Gastrocnemius medialis (tissue), 4 donors: ENCODE data around the gene COL4A5.

Experiments
- POLR2A ChIP-seq, 2 donors: fragments of 450-650 bp; IDR thresholded peaks; one replicate each; pipeline ENCODE4 v1.6.1; 2017; ENCODE audit warnings: antibody characterized with exemption in 2 of 2, mild to moderate bottlenecking in 2 of 2, moderate library complexity in 2 of 2
- TF ChIP-seq, protein P1 (sequence below), 5 experiments: fragments of 450-650 bp in 3 of 5; fragments of 200-600 bp in 2 of 5; sonication (generic) in 2 of 5; IDR thresholded peaks in 4 of 5; conservative IDR thresholded peaks in 1 of 5; 1 replicate in 4 of 5; 2 replicates in 1 of 5; pipeline ENCODE4 v1.5.1; 2016 to 2019; ENCODE audit warnings: antibody characterized with exemption in 5 of 5, mild to moderate bottlenecking in 3 of 5, moderate library complexity in 3 of 5

DNA sequence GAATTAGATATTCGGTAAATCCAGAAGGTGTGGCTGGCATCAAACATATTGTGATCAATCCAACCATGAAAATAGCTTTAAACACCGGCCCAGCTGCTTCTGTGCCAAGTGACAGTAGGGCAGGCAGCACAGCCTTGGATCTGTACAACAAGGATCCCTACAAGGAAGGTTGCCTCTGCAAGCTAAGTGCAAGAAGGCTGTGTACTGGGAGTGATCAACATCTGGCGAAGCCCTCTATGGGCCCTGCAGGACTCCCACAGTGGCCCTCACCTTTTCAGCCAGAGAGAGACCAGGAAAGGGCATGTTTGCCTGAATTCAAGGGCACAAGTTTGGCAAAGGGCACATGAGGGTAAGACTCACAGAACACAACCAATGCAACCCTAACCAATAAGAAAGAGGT, 287.1 kb downstream of the COL4A5 start:
- TF ChIP-seq, protein P1, sequence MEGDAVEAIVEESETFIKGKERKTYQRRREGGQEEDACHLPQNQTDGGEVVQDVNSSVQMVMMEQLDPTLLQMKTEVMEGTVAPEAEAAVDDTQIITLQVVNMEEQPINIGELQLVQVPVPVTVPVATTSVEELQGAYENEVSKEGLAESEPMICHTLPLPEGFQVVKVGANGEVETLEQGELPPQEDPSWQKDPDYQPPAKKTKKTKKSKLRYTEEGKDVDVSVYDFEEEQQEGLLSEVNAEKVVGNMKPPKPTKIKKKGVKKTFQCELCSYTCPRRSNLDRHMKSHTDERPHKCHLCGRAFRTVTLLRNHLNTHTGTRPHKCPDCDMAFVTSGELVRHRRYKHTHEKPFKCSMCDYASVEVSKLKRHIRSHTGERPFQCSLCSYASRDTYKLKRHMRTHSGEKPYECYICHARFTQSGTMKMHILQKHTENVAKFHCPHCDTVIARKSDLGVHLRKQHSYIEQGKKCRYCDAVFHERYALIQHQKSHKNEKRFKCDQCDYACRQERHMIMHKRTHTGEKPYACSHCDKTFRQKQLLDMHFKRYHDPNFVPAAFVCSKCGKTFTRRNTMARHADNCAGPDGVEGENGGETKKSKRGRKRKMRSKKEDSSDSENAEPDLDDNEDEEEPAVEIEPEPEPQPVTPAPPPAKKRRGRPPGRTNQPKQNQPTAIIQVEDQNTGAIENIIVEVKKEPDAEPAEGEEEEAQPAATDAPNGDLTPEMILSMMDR (IDR thresholded peaks at IDR 0.05 in 4 of 5, conservative IDR thresholded peaks at IDR 0.05 in 1 of 5), result no peak
- no peak for TF ChIP-seq POLR2A (IDR thresholded peaks at IDR 0.05)
